GM12878 (cell line): Measurements from ENCODE around the gene RAB34. TPM values are rescaled to one million over a fixed set of nuclear protein-coding genes. Genes with fewer than 3 reads are reported as not detected.

Experiments
- ATAC-seq: fragments of 200-7000 bp; cut with Tn5 transposase; 3 replicates; pipeline ENCODE4 v1.9.1; 2020; ENCODE audit warnings: mild to moderate bottlenecking, moderate library complexity
- BruUV-seq: library from RNA; stranded (reverse); fragments of 400-500 nt; replicated peaks from 2 replicates; lab custom pipeline; 2021; lab: Mats Ljungman, UMichigan
- CTCF ChIA-PET: fragments of 300-600 bp; sonication (Branson Sonifier 250); formaldehyde crosslinking; extraction: SDS; loops from one replicate; lab custom pipeline; 2021; ENCODE audit warnings: inconsistent platforms; lab: Yijun Ruan, JAX
- POLR2A ChIA-PET: fragments of 350-600 bp; formaldehyde crosslinking; extraction: SDS; loops from one replicate; lab custom pipeline; 2021; ENCODE audit warnings: inconsistent platforms; lab: Charles Lee
- RAD21 ChIA-PET: fragments of 300-600 bp; sonication (Branson Sonifier 250); formaldehyde crosslinking; loops from one replicate; lab custom pipeline; 2023; ENCODE audit warnings: antibody characterized with exemption; ENCODE audit not compliant: unreplicated experiment; lab: Charles Lee
- SMC1A ChIA-PET: fragments of 300-600 bp; sonication (Branson Sonifier 250); formaldehyde crosslinking; loops from one replicate; lab custom pipeline; 2023; ENCODE audit not compliant: unreplicated experiment, uncharacterized antibody; lab: Charles Lee
- DNase-seq: peaks from one replicate; pipeline ENCODE4 v3.0.0-alpha.2; 2011; ENCODE audit warnings: low read depth, low spot score
- FAIRE-seq: peaks from 3 replicates; lab custom pipeline; 2011; peaks lifted over from hg19 to GRCh38; lab: Jason Lieb, UNC
- H2AFZ ChIP-seq: 2 replicates; pipeline ENCODE4 v1.6.0; 2011; ENCODE audit warnings: low read depth, low read length, control low read depth; ENCODE audit not compliant: control insufficient read depth
- H3K27ac ChIP-seq: 2 replicates; pipeline ENCODE4 v1.5.1; 2011; ENCODE audit warnings: control low read depth; ENCODE audit not compliant: control insufficient read depth, insufficient read depth
- H3K27me3 ChIP-seq, 2 experiments: replicated peaks in 1 of 2; 2 replicates each; pipeline versions ENCODE4 v1.6.0 to v1.6.1; 2011; ENCODE audit warnings: low read length in 1 of 2; ENCODE audit not compliant: control insufficient read depth in 2 of 2, insufficient read depth in 2 of 2
- H3K36me3 ChIP-seq, 2 experiments: 2 replicates each; pipeline ENCODE4 v1.5.1; 2011; ENCODE audit warnings: low read length in 1 of 2; ENCODE audit not compliant: control insufficient read depth in 2 of 2, insufficient read depth in 2 of 2
- H3K4me1 ChIP-seq: 2 replicates; pipeline ENCODE4 v1.6.1; 2011; ENCODE audit warnings: mild to moderate bottlenecking, low read length, moderate library complexity, mixed read lengths; ENCODE audit not compliant: control insufficient read depth, insufficient read depth
- H3K4me2 ChIP-seq: 2 replicates; pipeline ENCODE4 v1.6.0; 2011; ENCODE audit warnings: control low read depth; ENCODE audit not compliant: control insufficient read depth, insufficient read depth
- H3K4me3 ChIP-seq: fragments of 200-600 bp; sonication (generic); 2 replicates; pipeline ENCODE4 v1.5.1; 2016
- H3K79me2 ChIP-seq: 2 replicates; pipeline ENCODE4 v1.6.0; 2011; ENCODE audit warnings: low read length; ENCODE audit not compliant: control insufficient read depth, insufficient read depth
- H3K9ac ChIP-seq: 2 replicates; pipeline ENCODE4 v1.8.0; 2011; ENCODE audit warnings: low read length, control low read depth, mixed read lengths; ENCODE audit not compliant: control insufficient read depth, insufficient read depth
- H3K9me3 ChIP-seq: replicated peaks from 3 replicates; pipeline ENCODE4 v1.5.1; 2011; ENCODE audit warnings: mild to moderate bottlenecking, low read length; ENCODE audit not compliant: control insufficient read depth, insufficient read depth
- H4K20me1 ChIP-seq: 2 replicates; pipeline ENCODE4 v1.6.0; 2011; ENCODE audit not compliant: control insufficient read depth, insufficient read depth
- ASH2L ChIP-seq: fragments of 300-600, 200-600 bp; sonication (generic); IDR thresholded peaks from 2 replicates; pipeline ENCODE4 v1.6.1; 2017; ENCODE audit warnings: low read depth, mild to moderate bottlenecking, borderline replicate concordance
- CUX1 ChIP-seq: IDR thresholded peaks from 2 replicates; pipeline ENCODE4 v1.6.1; 2012; ENCODE audit warnings: improper control_type of control experiment, low read depth, low read length; ENCODE audit not compliant: insufficient replicate concordance
- FOXK2 ChIP-seq: fragments of 450-650 bp; IDR thresholded peaks from 2 replicates; pipeline ENCODE4 v1.6.1; 2017; ENCODE audit warnings: mild to moderate bottlenecking, moderate library complexity
- FOXM1 ChIP-seq: IDR thresholded peaks from 2 replicates; pipeline ENCODE4 v1.6.1; 2012; ENCODE audit warnings: low read depth, mild to moderate bottlenecking, inconsistent platforms, low read length, moderate library complexity
- GABPA ChIP-seq: IDR thresholded peaks from 2 replicates; pipeline ENCODE4 v1.6.1; 2014; ENCODE audit warnings: antibody characterized with exemption, low read depth, mild to moderate bottlenecking, inconsistent platforms
- MEF2B ChIP-seq: fragments of 450-650 bp; IDR thresholded peaks from 2 replicates; pipeline ENCODE4 v1.6.1; 2018; ENCODE audit warnings: mild to moderate bottlenecking, moderate library complexity; ENCODE audit not compliant: partially characterized antibody, poor library complexity, severe bottlenecking
- MXI1 ChIP-seq: fragments of 150-350 bp; IDR thresholded peaks from 2 replicates; pipeline ENCODE4 v1.6.1; 2011; ENCODE audit warnings: low read depth, mild to moderate bottlenecking, inconsistent platforms, low read length, improper control_type of control experiment
- MYC ChIP-seq: IDR thresholded peaks from 2 replicates; pipeline ENCODE4 v1.6.1; 2011; ENCODE audit warnings: mild to moderate bottlenecking, low read length, moderate library complexity, inconsistent platforms; ENCODE audit not compliant: insufficient read depth, insufficient replicate concordance, insufficient read length, severe bottlenecking
- NR2F1 ChIP-seq: fragments of 450-650 bp; conservative IDR thresholded peaks from 2 replicates; pipeline ENCODE4 v1.6.1; 2017; ENCODE audit warnings: mild to moderate bottlenecking
- SMAD1 ChIP-seq: fragments of 450-650 bp; IDR thresholded peaks from 2 replicates; pipeline ENCODE4 v1.6.1; 2018; ENCODE audit warnings: mild to moderate bottlenecking, low read depth; ENCODE audit not compliant: partially characterized antibody
- SREBF2 ChIP-seq: IDR thresholded peaks from 2 replicates; pipeline ENCODE4 v1.6.1; 2012; ENCODE audit warnings: mild to moderate bottlenecking, low read length
- SUPT20H ChIP-seq: IDR thresholded peaks from 2 replicates; pipeline ENCODE4 v1.6.1; 2011; ENCODE audit warnings: low read depth, mild to moderate bottlenecking, low read length, moderate library complexity, borderline replicate concordance; ENCODE audit not compliant: control insufficient read depth
- USF2 ChIP-seq: IDR thresholded peaks from 2 replicates; pipeline ENCODE4 v1.6.1; 2011; ENCODE audit warnings: low read depth, low read length, improper control_type of control experiment, borderline replicate concordance
- WGBS: methylation state at CpG from one replicate; pipeline ENCODE4 v1.1.6; 2016; ENCODE audit warnings: low lambda C conversion rate; ENCODE audit not compliant: insufficient replicate concordance, insufficient coverage; ENCODE audit errors: missing lambda C conversion rate; 5-methylcytosine and 5-hydroxymethylcytosine counted together
- in situ Hi-C: fragments of 300-500 bp; cut with MboI; formaldehyde crosslinking; loops from 9 replicates; pipeline ENCODE4 v1.14.3; 2018; ENCODE audit warnings: mixed read lengths
- intact Hi-C: fragments of 100-400 bp; cut with micrococcal nuclease; formaldehyde crosslinking; loops from one replicate; pipeline ENCODE4 v1.14.2; 2022; ENCODE audit not compliant: unreplicated experiment
- polyA plus RNA-seq, 11 experiments: library from polyadenylated mRNA; depleted of rRNA in 4 of 11; unstranded in 6 of 11; stranded (reverse) in 5 of 11; fragments of >200 nt; fragmentation: Nextera tagmentation in 4 of 11; fragmentation: Illumina TruSeq in 1 of 11; extraction: Ambion mirVana in 4 of 11; extraction: Trizol in 1 of 11; gene quantifications; 1 replicate in 1 of 11; 2 replicates in 10 of 11; pipeline versions ENCODE4 v1.2.1 to v1.2.3, GENCODE V29; 2011 to 2016; ENCODE audit warnings: inconsistent platforms in 2 of 11, missing spikeins in 2 of 11, low read depth in 1 of 11
- total RNA-seq, 4 experiments: library from RNA; depleted of rRNA in 3 of 4; stranded (reverse); fragments of >200 nt in 3 of 4; fragmentation: Illumina TruSeq in 1 of 4; extraction: Trizol in 1 of 4; gene quantifications; 2 replicates each; pipeline versions ENCODE4 v1.2.1 to v1.2.3, GENCODE V29; 2013 to 2021

Gene RAB34
- total and polyA plus RNA-seq, 10 of the 15 experiments (the other 5 are each of a cell fraction or from before 2014, with no cell fraction given): 0.37 to 46.4 (median 32.8) TPM

- Histone ChIP-seq H3K4me3 (no peak overlapping the region), H3K27ac (no peak overlapping the region), H3K27me3 (no peaks in the 10 kb centered on the region), H3K4me1 (peaks cover 27% of the 10 kb centered on the region), H3K36me3 (peaks cover 2 to 3% of the 10 kb centered on the region in 2 experiments; a peak in 2 of 4 replicates), H3K9ac (no peak overlapping the region), H2AFZ (no peak overlapping the region), H3K4me2 (no peak overlapping the region), H3K9me3 (peaks cover 1% of the 10 kb centered on the region; the same call in 1 of the 3 replicates), H4K20me1 (no peaks in the 10 kb centered on the region), H3K79me2 (peaks cover 8% of the 10 kb centered on the region)
- POLR2A ChIA-PET: interaction anchor here (0.5 to 17.2 kb wide), 5 partner anchors 10 to 205 kb away, joined by 4 to 485 read pairs (median 5); partner anchors contain the start of genes RPL23A and TRAF4
- RAD21 ChIA-PET: interaction anchor here (0.7 to 6.8 kb wide), 5 partner anchors 10 to 172 kb away, joined by 3 to 375 read pairs (median 7); partner anchors contain the start of genes RPL23A and TRAF4
- FAIRE-seq: no peak
- WGBS: 83% methylated on average over 11 of the region's 11 CpGs
- SMC1A ChIA-PET: interaction anchor here (3.9 to 11.3 kb wide), 3 partner anchors 15 to 167 kb away, joined by 35 to 326 read pairs (median 60); partner anchors contain the start of genes FLOT2 and TRAF4
- no TSS peak for BruUV-seq
- CTCF ChIA-PET: interaction anchor here (1.6 to 12.6 kb wide), 7 partner anchors 10 to 223 kb away, joined by 3 to 394 read pairs (median 63); partner anchors contain the start of genes DHRS13, FLOT2, PHF12 and TRAF4
- in situ Hi-C loops (loop anchor here (25.0 kb wide), 1 partner anchor 1268 kb away; the partner anchor contains the start of gene KSR1), intact Hi-C loops (loop anchor here (5.0 to 10.0 kb wide), 2 partner anchors 112 to 385 kb away; partner anchors contain the start of gene FAM222B)
- ATAC-seq: no peak
- TF ChIP-seq MYC (no peak), MXI1 (no peak), NR2F1 (no peak), SMAD1 (no peak), GABPA (no peak), FOXK2 (no peak), ASH2L (no peak), USF2 (no peak), SREBF2 (no peak), CUX1 (no peak), MEF2B (no peak), SUPT20H (no peak), FOXM1 (no peak)
- DNase-seq: no peak
These were observed 12.3 kb upstream of the RAB34 start for GRCh38 chr17:28729950-28730330.
